DMS 273 (cell line): ENCODE data around the gene ZFAND3.
"Not testable (repeated sequence)": the region's sequence is repeated elsewhere in the genome, so short reads cannot be mapped to it uniquely, and the experiment has no call there.

Source experiments
- DNase-seq: peaks from one replicate; lab custom pipeline; 2025; ENCODE audit not compliant: unreplicated experiment; lab: John Stamatoyannopoulos, UW

ZFAND3 gene

GRCh38 chr6:38115626-38116008, 296.1 kb downstream of the ZFAND3 start:
- no peak for DNase-seq

- DNase-seq: no peak
Observed at GRCh38 chr6:38116248-38116647, 296.7 kb downstream of the ZFAND3 start.

GRCh38 chr6:38117281-38117680, 297.8 kb downstream of the ZFAND3 start:
- DNase-seq: no peak

- no peak for DNase-seq
Observed at GRCh38 chr6:38118791-38119365, 299.4 kb downstream of the ZFAND3 start.

- no peak for DNase-seq
Observed at GRCh38 chr6:38119516-38119915, 300.0 kb downstream of the ZFAND3 start.

GRCh38 chr6:38124224-38124926, 304.8 kb downstream of the ZFAND3 start:
- not testable (repeated sequence) for DNase-seq

GRCh38 chr6:38127284-38127683, 307.8 kb downstream of the ZFAND3 start:
- no peak for DNase-seq

- no peak for DNase-seq
Observed at GRCh38 chr6:38131527-38131965, 312.0 kb downstream of the ZFAND3 start.

- no peak for DNase-seq
Observed at GRCh38 chr6:38133932-38134703, 314.6 kb downstream of the ZFAND3 start.

GRCh38 chr6:38134704-38135088, 315.2 kb downstream of the ZFAND3 start:
- no peak for DNase-seq

- DNase-seq: no peak
Observed at GRCh38 chr6:38136547-38136946, 317.0 kb downstream of the ZFAND3 start.

GRCh38 chr6:38137608-38138265, 318.2 kb downstream of the ZFAND3 start:
- DNase-seq: no peak

- DNase-seq: no peak
Observed at GRCh38 chr6:38138374-38138773, 318.8 kb downstream of the ZFAND3 start.

GRCh38 chr6:38141085-38141484, 321.6 kb downstream of the ZFAND3 start:
- no peak for DNase-seq

- no peak for DNase-seq
Observed at GRCh38 chr6:38141716-38142115, 322.2 kb downstream of the ZFAND3 start.

- no peak for DNase-seq
Observed at GRCh38 chr6:38142178-38142902, 322.8 kb downstream of the ZFAND3 start.

- no peak for DNase-seq
Observed at GRCh38 chr6:38143191-38144150, 323.9 kb downstream of the ZFAND3 start.

GRCh38 chr6:38144365-38144945, 324.9 kb downstream of the ZFAND3 start:
- no peak for DNase-seq

- DNase-seq: no peak
Observed at GRCh38 chr6:38146021-38146733, 326.6 kb downstream of the ZFAND3 start.
